ENCODE measurements around the gene KCNJ2.

DNA sequence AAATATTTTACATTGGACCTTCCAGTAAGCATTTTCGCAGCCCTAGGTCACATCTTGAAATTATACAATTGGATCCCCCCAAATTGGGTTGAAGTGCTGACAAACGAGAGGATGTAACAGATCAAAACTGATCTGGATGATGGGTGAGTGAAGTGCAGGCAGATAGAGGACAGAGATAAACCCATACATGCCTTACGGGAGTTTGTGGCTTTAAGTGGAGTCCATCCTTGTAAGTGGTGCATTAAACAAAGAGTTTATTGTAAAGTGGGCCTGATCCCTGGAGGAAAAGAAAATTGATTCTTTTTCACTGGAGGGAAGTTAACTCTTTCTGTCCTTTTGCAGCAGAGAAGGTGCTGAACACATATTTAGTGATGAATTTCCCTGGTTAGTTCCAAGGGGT, 39.0 kb upstream of the KCNJ2 start:
- TF ChIP-seq, protein P1, sequence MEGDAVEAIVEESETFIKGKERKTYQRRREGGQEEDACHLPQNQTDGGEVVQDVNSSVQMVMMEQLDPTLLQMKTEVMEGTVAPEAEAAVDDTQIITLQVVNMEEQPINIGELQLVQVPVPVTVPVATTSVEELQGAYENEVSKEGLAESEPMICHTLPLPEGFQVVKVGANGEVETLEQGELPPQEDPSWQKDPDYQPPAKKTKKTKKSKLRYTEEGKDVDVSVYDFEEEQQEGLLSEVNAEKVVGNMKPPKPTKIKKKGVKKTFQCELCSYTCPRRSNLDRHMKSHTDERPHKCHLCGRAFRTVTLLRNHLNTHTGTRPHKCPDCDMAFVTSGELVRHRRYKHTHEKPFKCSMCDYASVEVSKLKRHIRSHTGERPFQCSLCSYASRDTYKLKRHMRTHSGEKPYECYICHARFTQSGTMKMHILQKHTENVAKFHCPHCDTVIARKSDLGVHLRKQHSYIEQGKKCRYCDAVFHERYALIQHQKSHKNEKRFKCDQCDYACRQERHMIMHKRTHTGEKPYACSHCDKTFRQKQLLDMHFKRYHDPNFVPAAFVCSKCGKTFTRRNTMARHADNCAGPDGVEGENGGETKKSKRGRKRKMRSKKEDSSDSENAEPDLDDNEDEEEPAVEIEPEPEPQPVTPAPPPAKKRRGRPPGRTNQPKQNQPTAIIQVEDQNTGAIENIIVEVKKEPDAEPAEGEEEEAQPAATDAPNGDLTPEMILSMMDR (IDR thresholded peaks at IDR 0.05), result no peak
- no peak for TF ChIP-seq POLR2A (IDR thresholded peaks at IDR 0.05)
